Naive thymus-derived CD8-positive, alpha-beta T cell (primary cell): ENCODE measurements around the gene GAS2L2. TPM values are rescaled to one million over a fixed set of nuclear protein-coding genes. Genes with fewer than 3 reads are reported as not detected.
"Not testable (repeated sequence)": the region's sequence is repeated elsewhere in the genome, so short reads cannot be mapped to it uniquely, and the experiment has no call there.

ENCODE experiments used
- ATAC-seq, 2 donors: fragments of 150-1000 bp; cut with Tn5 transposase in 1 of 2; sonication (Bioruptor Pico), chemical (Tn5 transposase) in 1 of 2; 1 replicate in 1 of 2; 2 replicates in 1 of 2; pipeline ENCODE4 v1.10.0; 2021; ENCODE audit warnings: mild to moderate bottlenecking in 2 of 2, moderate library complexity in 2 of 2
- POLR2A ChIA-PET: fragments of 350-600 bp; sonication (Branson Sonifier 250); formaldehyde crosslinking; loops from one replicate; lab custom pipeline; 2021; ENCODE audit warnings: antibody characterized with exemption; lab: Charles Lee
- DNase-seq, 10 donors: peaks; one replicate each; pipeline versions ENCODE4 v3.0.0 to v3.0.0-alpha.2; 2020 to 2022
- H3K27ac Mint-ChIP-seq, 10 donors: one replicate each; pipeline ENCODE4 v1.8.0; 2020 to 2022; ENCODE audit warnings: mild to moderate bottlenecking in 10 of 10, mixed read lengths in 10 of 10, moderate library complexity in 4 of 10, inconsistent platforms in 1 of 10
- H3K27me3 Mint-ChIP-seq, 5 donors: one replicate each; pipeline ENCODE4 v1.8.0; 2021 to 2022; ENCODE audit warnings: mixed read lengths in 5 of 5
- H3K36me3 Mint-ChIP-seq, 3 donors: one replicate each; pipeline ENCODE4 v1.8.0; 2020 to 2022; ENCODE audit warnings: mixed read lengths in 3 of 3, mild to moderate bottlenecking in 2 of 3, inconsistent platforms in 1 of 3
- H3K4me1 Mint-ChIP-seq, 4 donors: one replicate each; pipeline ENCODE4 v1.8.0; 2021 to 2022; ENCODE audit warnings: mixed read lengths in 4 of 4
- H3K4me3 Mint-ChIP-seq, 10 donors: one replicate each; pipeline ENCODE4 v1.8.0; 2020 to 2022; ENCODE audit warnings: mild to moderate bottlenecking in 10 of 10, mixed read lengths in 10 of 10, moderate library complexity in 6 of 10, inconsistent platforms in 1 of 10
- H3K9me3 Mint-ChIP-seq, 9 donors: one replicate each; pipeline ENCODE4 v1.8.0; 2020 to 2022; ENCODE audit warnings: mixed read lengths in 9 of 9, mild to moderate bottlenecking in 3 of 9, inconsistent platforms in 1 of 9, moderate library complexity in 1 of 9
- polyA plus RNA-seq, 3 donors: library from polyadenylated mRNA; unstranded; fragments of 300-500 nt; fragmentation: Illumina TruSeq; gene quantifications; one replicate each; pipeline ENCODE4 v1.2.3, GENCODE V29; 2021
- total RNA-seq, 8 experiments: library from RNA in 2 of 8; stranded (reverse) in 2 of 8; gene quantifications; one replicate each; pipeline ENCODE4 v1.2.3 and lab custom pipeline; 2021 to 2026

The GAS2L2 gene
- total and polyA plus RNA-seq, 5 experiments from 2014 or later, result 0.33 to 0.36 TPM; not detected in 3

DNA sequence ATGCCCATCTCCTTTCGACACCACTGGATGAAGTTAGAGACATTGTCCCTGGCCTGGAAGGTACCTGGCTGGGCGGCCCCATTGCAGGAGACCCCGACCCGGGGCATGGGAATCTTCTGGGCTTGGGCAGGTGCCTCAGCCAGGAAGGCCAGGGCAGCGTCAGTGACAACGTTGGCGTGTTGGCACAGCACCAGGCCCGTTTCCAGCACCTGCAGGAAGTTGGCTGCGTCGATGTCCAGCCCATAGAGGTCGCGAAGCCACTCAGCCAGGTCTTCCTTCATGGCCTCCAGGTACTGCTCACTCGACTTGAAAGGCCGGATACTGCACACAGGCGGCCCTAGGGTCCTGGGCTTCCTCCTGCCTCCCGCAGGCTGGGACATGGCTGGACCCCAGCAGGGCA lies 568 bp downstream of the GAS2L2 start:
- Mint-ChIP-seq H3K9me3 (peaks cover 0 to 2% (median 0%) of the 10 kb centered on the region in 9 donors), H3K27me3 (peaks cover 21 to 43% (median 32%) of the 10 kb centered on the region in 5 donors), H3K4me1 (peaks cover 3 to 12% (median 7%) of the 10 kb centered on the region in 4 donors), H3K36me3 (peaks cover 0 to 2% (median 0%) of the 10 kb centered on the region in 3 donors), H3K27ac (no peak overlapping the region), H3K4me3 (no peak overlapping the region)
- POLR2A ChIA-PET, result no interaction called here
- no peak for DNase-seq
- ATAC-seq, result no peak

DNA sequence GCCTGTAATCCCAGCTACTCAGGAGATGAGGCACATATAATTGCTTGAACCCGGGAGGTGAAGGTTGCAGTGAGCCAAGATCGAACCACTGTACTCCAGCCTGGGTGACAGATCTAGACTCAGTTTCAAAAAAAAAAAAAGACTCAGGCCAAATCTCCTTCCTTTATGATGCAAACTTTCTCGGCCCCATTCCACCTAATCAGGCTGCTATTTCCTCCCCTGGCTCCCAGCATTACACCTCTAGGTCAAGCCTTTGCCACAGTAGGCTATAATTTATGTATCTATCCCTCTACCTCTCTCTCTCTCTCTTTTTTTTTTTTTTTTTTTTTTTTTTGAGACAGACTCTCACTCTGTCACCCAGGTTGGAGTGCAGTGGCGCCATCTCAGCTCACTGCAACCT lies 1.5 kb downstream of the GAS2L2 start:
- peak overlapping the region in 1 of 10 donors; percentile 8 for H3K27ac Mint-ChIP-seq
- POLR2A ChIA-PET, H3K4me3 Mint-ChIP-seq, DNase-seq, ATAC-seq, H3K36me3 Mint-ChIP-seq, H3K9me3 Mint-ChIP-seq: not testable (repeated sequence)
- H3K27me3 Mint-ChIP-seq, result peaks cover 23 to 45% (median 33%) of the 10 kb centered on the region in 5 donors
- peaks cover 3 to 12% (median 8%) of the 10 kb centered on the region in 4 donors for H3K4me1 Mint-ChIP-seq

DNA sequence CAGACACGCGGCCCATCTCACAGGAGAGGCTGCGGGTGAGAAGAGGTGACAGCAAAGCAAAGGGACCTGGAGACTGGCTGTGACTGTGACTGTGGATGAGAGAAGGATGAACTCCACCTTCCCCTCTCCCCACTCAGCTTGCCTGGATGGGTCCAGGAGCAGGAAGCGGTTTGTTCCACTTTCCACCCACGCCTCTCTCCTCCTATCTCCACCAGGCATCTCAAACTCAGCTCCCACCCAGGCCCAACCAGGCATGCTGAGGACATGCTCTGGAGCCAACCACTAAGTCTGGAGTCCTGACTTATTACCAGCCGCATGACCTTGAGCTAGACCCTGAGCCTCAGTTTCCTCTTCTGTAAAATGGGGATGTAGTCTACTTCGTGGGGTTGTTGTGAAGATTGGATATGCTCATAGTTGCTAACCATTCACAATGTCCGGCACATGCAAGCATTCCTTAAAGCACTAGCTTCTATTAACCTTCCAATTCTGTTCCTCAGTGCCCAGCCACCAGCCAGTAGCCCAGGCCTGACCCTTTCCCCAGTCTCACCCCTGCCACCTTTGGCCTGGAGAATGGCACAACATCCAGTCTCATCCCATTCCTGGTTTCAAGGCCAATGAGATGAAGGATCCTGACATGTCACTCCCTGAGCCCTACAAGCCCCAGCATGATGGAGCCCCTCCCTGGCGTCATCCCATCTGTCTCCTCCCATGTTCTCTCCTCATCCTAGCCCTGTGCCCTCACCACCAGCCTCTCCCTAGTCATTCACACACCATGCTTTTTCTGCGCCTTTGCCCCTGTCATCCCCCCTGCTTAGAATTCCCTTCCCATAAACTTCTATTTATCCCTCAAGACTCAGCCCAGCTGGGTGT lies 2.3 kb downstream of the GAS2L2 start:
- peak overlapping the region in 2 of 10 donors; percentile 20 to 58 for H3K4me3 Mint-ChIP-seq
- ATAC-seq, result no peak
- peak in 1 of 10 donors; percentile 50 for DNase-seq
- POLR2A ChIA-PET, result interaction anchor here (0.6 kb wide), 1 partner anchor 12 kb away, joined by 6 read pairs; no protein-coding TSS in a partner anchor
- peaks cover 3 to 12% (median 8%) of the 10 kb centered on the region in 4 donors for H3K4me1 Mint-ChIP-seq
- peaks cover 23 to 45% (median 33%) of the 10 kb centered on the region in 5 donors for H3K27me3 Mint-ChIP-seq
- H3K36me3 Mint-ChIP-seq, result peaks cover 0 to 2% (median 0%) of the 10 kb centered on the region in 3 donors
- H3K27ac Mint-ChIP-seq, result peak overlapping the region in 1 of 10 donors; percentile 11
- peaks cover 0 to 2% (median 0%) of the 10 kb centered on the region in 9 donors for H3K9me3 Mint-ChIP-seq

DNA sequence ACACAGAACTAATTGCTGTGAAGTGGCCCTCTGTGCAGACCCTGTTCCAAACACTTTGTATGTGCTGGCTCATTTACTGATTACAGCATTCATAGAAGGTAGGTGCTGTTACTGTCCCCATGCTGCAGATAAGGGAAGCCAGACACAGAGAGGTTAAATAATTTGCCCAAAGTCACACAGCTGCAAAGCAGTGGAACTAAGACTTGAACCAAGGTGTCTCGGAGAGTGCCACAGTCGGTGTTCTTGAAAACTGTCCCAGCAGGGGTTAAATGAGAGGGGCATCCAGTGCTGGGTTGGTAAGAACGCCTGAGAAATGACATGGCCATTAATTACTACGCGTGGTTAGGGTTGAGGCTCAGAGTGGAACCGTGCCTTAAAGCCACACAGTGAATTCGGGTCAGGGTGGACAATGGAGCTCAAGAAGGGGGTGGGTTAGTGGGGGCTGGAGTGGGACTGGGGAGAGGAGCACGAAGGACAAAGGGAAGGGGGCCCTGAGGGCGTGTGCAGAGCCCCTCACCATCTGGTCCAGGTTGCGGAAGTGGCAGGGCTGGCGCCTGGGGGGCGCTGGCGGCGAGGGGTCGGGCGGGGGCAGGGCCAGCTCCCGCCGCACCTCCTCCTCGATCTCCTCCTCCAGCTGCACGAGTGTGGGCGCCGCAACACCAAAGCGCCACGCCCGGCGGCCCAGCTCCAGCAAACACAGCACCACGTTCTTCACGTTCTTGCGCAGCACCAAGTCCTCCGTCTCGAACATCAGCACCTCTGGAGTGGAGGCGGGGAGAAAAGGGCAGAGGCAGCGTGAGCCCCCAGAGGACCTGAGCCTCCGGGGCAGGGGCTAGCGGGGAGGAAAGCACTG lies 3.3 kb downstream of the GAS2L2 start:
- DNase-seq (no peak), ATAC-seq (peak in 1 of 2 donors; percentile 41)
- Mint-ChIP-seq H3K4me1 (peaks cover under 1 to 12% (median 7%) of the 10 kb centered on the region in 4 donors), H3K36me3 (no peaks in the 10 kb centered on the region), H3K4me3 (peak overlapping the region in 5 of 10 donors; percentile 30 to 58 (median 45)), H3K27me3 (peaks cover 23 to 45% (median 33%) of the 10 kb centered on the region in 5 donors), H3K27ac (no peak overlapping the region), H3K9me3 (peaks cover 0 to 2% (median 0%) of the 10 kb centered on the region in 9 donors)
- POLR2A ChIA-PET, result interaction anchor here (0.6 kb wide), 1 partner anchor 13 kb away, joined by 6 read pairs; no protein-coding TSS in a partner anchor

DNA sequence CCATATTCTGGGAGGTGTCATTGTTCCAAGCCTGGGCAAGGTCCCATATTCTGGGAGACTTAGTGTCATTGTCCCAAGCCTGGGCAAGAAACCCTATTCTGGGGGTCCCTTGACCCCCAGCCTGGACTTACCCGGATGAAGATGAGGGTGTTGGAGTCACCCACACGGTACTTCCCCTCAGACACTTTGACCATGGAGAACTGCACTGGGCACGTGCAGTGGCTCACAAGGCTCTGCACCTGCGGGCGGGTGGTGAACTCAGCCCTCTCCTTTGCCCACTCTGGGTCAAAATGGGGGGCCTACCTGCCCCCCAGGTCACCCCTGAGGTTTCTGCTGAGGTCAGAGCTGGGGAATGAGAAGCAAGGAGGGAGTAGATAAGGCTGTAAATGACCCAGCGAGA lies 4.1 kb downstream of the GAS2L2 start:
- Mint-ChIP-seq H3K36me3 (no peaks in the 10 kb centered on the region), H3K27me3 (peaks cover 25 to 50% (median 35%) of the 10 kb centered on the region in 5 donors), H3K27ac (no peak overlapping the region), H3K4me3 (peak overlapping the region in 2 of 10 donors; percentile 4 to 8), H3K4me1 (peaks cover 0 to 12% (median 7%) of the 10 kb centered on the region in 4 donors), H3K9me3 (peaks cover 0 to 2% (median 0%) of the 10 kb centered on the region in 9 donors)
- peak in 1 of 10 donors; percentile 6 for DNase-seq
- POLR2A ChIA-PET, result interaction anchor here (1.4 kb wide), 1 partner anchor 17 kb away, joined by 5 read pairs; the partner anchor contains the start of gene RASL10B
- no peak for ATAC-seq

DNA sequence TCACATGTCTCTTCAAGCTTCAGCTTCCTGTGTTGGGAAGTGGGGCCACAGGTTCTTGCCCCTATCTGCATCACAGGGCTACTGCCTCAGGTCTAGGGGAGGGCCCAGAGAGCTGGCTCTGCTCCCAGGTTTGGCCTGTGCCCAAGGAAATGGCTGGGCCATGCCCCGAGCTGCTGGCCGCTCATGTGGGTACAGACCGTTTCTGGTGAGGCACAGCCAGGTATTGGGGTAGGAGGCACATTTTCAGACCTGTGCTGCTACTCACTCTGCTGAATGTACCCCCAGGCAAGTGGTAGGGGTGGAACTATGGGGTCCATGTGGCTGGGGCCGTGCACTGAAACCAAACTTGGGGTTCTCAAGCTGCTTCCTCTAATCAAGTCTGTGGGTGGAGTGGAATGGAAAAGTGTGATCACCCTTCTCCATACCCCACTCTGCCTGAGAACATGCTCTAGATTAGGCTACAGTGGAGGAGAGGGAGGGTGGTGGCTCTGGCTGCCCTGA lies 4.6 kb downstream of the GAS2L2 start:
- Mint-ChIP-seq H3K4me3 (no peak overlapping the region), H3K36me3 (no peaks in the 10 kb centered on the region), H3K4me1 (peaks cover 0 to 12% (median 7%) of the 10 kb centered on the region in 4 donors), H3K27ac (no peak overlapping the region), H3K9me3 (peaks cover 0 to 2% (median 0%) of the 10 kb centered on the region in 9 donors), H3K27me3 (peaks cover 25 to 55% (median 39%) of the 10 kb centered on the region in 5 donors)
- no peak for ATAC-seq
- POLR2A ChIA-PET, result interaction anchor here (1.4 kb wide), 1 partner anchor 16 kb away, joined by 5 read pairs; the partner anchor contains the start of gene RASL10B
- DNase-seq, result peak in 1 of 10 donors; percentile 61

DNA sequence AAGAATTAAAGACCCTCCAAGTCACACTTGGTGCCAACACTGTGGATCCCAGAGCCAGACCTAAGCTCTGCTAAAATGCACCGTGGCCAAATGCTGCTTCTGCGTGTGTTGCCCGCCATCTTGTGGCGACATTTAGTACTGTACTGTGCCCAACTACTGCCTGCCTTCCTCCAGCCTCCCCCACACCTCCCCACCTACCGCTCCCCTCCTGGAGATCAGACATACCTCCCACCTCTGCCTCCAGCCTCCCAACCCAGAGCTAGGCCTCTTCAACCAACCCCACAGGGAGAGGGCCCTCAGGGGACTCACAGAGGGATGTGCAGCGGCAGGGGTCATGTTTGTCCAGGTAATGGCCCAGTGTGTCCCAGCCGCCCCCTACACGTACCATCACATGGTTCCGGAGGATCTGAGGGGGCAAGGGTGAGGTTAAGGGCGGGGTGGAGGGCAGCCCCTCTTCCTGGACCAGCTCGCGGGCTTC lies 5.5 kb downstream of the GAS2L2 start:
- peak; percentile 96 to 99 for ATAC-seq
- peak; percentile 66 to 87 (median 77) for DNase-seq
- Mint-ChIP-seq H3K36me3 (no peaks in the 10 kb centered on the region), H3K9me3 (peaks cover 0 to 2% (median 0%) of the 10 kb centered on the region in 9 donors), H3K4me3 (no peak overlapping the region), H3K27ac (peak overlapping the region in 1 of 10 donors; percentile 29), H3K4me1 (peaks cover 0 to 12% (median 7%) of the 10 kb centered on the region in 4 donors), H3K27me3 (peaks cover 25 to 60% (median 39%) of the 10 kb centered on the region in 5 donors)
- POLR2A ChIA-PET, result interaction anchor here (0.6 to 1.6 kb wide), 5 partner anchors 15 to 581 kb away, joined by 3 to 5 read pairs (median 3); partner anchors contain the start of gene RASL10B

DNA sequence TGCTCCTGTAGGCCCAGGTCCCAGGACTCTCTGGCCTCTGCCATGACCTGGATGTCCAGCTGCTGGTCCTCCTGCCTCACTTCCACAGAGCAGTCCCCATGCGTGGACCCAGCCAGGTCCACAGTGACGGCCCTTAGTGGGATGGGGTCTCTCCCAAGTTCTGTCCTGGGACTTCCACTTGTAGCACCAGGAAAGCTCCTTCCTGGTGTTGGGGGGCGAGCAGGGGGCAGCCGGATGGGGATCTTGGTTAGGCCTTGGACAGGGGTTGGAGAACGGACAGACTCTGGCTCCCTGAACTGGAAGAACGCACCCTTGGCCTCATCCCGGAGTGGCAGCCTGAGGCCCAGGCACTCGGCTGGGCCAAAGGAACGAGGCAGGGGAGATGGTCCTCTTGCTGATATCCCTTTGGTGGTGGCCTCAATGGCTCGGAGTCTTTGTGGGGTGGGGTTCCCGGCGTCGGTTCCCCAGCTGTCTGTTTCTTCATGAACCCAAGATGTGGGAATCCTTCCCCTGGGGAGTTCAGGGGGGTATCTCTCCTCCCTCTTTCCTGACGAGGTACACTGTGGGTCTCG lies 7.2 kb downstream of the GAS2L2 start:
- H3K9me3 Mint-ChIP-seq, result no peaks in the 10 kb centered on the region
- H3K36me3 Mint-ChIP-seq, result no peaks in the 10 kb centered on the region
- no peak overlapping the region for H3K4me3 Mint-ChIP-seq
- POLR2A ChIA-PET, result no interaction called here
- no peak overlapping the region for H3K27ac Mint-ChIP-seq
- peaks cover 3 to 20% (median 14%) of the 10 kb centered on the region in 4 donors for H3K4me1 Mint-ChIP-seq
- ATAC-seq (no peak), DNase-seq (peak in 1 of 10 donors; percentile 57)
- peaks cover 25 to 60% (median 47%) of the 10 kb centered on the region in 5 donors for H3K27me3 Mint-ChIP-seq

DNA sequence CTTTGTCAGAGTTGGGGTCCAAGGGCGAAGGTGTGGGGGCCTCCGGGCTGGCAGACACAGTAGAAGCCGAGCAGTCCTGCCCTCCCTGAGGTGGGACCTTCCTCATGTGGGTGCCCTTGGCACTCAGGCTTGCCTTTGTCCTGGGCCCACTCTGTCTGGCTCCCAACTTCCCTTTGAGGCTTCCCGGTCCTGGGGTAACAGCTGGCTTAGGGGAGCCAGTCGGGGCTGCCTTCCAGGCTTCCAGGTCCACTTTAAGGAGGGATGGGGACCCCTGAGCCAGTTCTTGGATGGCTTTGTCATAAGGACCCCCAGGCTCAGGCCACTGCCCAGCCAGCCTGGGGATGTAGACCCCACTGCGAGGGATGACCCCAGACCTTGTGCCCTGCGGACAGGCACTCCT lies 7.8 kb downstream of the GAS2L2 start:
- peaks cover 3 to 19% (median 15%) of the 10 kb centered on the region in 4 donors for H3K4me1 Mint-ChIP-seq
- H3K27ac Mint-ChIP-seq, result no peak overlapping the region
- no peak overlapping the region for H3K4me3 Mint-ChIP-seq
- no peaks in the 10 kb centered on the region for H3K36me3 Mint-ChIP-seq
- H3K27me3 Mint-ChIP-seq, result peaks cover 24 to 57% (median 42%) of the 10 kb centered on the region in 5 donors
- DNase-seq (no peak), ATAC-seq (no peak)
- no peaks in the 10 kb centered on the region for H3K9me3 Mint-ChIP-seq
- POLR2A ChIA-PET, result no interaction called here

DNA sequence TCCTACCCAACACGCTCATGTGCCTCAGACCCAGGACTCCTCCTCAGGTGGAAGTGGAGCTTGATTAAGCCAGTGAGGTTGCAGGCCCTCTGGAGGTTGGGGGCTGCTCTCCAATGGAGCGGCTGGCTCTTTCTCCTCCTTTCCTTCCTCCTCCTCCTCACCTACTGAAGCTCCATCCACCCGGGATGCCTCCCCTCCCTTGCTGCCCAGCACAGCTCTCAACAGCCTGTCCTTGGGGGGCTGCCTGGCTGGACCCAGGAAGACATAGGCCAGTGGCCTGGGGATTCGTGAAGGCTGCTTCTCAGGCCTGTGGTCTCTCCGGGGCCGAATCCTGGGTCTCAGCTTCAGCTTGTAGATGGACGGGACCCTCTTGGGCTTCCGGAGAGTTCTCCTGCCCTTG lies 8.2 kb downstream of the GAS2L2 start:
- Mint-ChIP-seq H3K27ac (peak overlapping the region in 1 of 10 donors; percentile 7), H3K4me1 (peaks cover 3 to 16% (median 13%) of the 10 kb centered on the region in 4 donors), H3K27me3 (peaks cover 22 to 58% (median 39%) of the 10 kb centered on the region in 5 donors), H3K36me3 (no peaks in the 10 kb centered on the region), H3K4me3 (no peak overlapping the region), H3K9me3 (no peaks in the 10 kb centered on the region)
- POLR2A ChIA-PET, result no interaction called here
- no peak for ATAC-seq
- DNase-seq, result no peak

DNA sequence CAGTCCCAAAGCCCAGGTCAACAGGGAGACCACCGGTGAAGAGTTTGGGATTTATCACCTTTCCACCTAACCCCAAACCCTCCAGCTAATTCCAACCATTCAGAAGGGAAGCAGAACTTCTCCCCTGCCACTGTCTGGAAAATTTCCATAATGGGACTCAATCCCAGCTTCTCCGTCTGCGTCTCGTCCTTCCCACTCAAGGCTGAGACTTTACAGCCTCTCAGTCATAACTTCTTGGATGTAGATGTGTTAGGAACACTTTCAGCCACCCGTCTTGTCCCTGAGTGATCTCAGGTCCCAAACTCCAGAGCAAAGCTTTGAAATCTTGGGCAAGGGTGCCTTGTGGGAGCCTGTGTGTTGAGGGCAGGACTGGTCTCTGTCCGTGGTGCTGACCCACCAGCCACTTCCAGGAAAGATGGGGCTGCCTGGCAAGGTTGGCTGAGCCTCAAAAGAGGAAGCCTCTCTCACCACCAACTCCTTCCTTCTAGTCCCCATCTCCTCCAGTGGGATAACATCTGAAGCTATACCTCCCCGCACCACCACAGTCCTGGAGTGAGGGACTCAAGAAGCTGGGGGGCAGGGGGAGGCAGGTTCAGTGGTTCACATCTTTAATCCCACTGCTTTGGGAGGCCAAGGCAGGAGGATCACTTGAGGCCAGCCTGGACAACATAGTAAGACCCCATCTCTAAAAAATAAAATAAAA lies 9.3 kb downstream of the GAS2L2 start:
- H3K27me3 Mint-ChIP-seq, result peaks cover 15 to 51% (median 34%) of the 10 kb centered on the region in 5 donors
- H3K4me1 Mint-ChIP-seq, result peaks cover 6 to 11% (median 9%) of the 10 kb centered on the region in 4 donors
- POLR2A ChIA-PET, result no interaction called here
- H3K4me3 Mint-ChIP-seq, result no peak overlapping the region
- H3K27ac Mint-ChIP-seq, result peak overlapping the region in 1 of 10 donors; percentile 59
- H3K9me3 Mint-ChIP-seq, result no peaks in the 10 kb centered on the region
- ATAC-seq (no peak), DNase-seq (peak in 1 of 10 donors; percentile 56)
- H3K36me3 Mint-ChIP-seq, result no peaks in the 10 kb centered on the region
